ENCODE measurements around the gene VPS26C.

Gene VPS26C

DNA sequence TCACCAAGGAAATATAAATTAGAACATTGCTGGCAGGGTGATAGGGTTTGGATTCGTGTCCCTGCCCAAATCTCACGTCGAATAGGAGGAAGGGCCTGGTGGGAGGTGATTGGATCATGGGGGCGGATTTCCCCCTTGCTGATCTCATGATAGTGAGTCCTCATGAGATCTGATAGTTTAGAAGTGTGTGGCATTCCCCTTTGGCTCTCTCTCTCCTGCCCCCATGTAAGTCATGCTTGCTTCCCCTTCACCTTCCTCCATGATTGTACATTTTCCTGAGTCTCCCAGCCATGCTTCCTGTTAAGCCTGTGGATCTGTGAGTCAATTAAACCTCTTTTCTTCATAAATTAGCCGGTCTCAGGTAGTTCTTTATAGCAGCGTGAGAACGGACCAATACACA, 60.6 kb downstream of the VPS26C start:
- no peak for TF ChIP-seq Cebpa-rat (IDR thresholded peaks at IDR 0.05)
- H3K4me3 ChIP-seq, result no peak overlapping the region
- H3K36me3 ChIP-seq, result peaks cover 16 to 36% (median 21%) of the 10 kb centered on the region in 11 experiments
- H4K20me1 ChIP-seq, result no peaks in the 10 kb centered on the region; a peak in 1 of 22 replicates
- no peak overlapping the region for H3K9ac ChIP-seq
- no peaks in the 10 kb centered on the region for H3K27me3 ChIP-seq
- H3K9me3 ChIP-seq (replicated peaks in 1 of 11), result peaks cover 0 to 16% (median 12%) of the 10 kb centered on the region in 11 experiments; a peak in 19 of 22 replicates
- H3K4me1 ChIP-seq, result peaks cover 30 to 36% (median 33%) of the 10 kb centered on the region in 10 experiments
- H3K4me2 ChIP-seq, result peak overlapping the region in 9 of 11 experiments; percentile 74 to 95 (median 88); a peak in 13 of 22 replicates
- peak overlapping the region in 1 of 11 experiments; percentile 76; a peak in 1 of 22 replicates for H3K27ac ChIP-seq

DNA sequence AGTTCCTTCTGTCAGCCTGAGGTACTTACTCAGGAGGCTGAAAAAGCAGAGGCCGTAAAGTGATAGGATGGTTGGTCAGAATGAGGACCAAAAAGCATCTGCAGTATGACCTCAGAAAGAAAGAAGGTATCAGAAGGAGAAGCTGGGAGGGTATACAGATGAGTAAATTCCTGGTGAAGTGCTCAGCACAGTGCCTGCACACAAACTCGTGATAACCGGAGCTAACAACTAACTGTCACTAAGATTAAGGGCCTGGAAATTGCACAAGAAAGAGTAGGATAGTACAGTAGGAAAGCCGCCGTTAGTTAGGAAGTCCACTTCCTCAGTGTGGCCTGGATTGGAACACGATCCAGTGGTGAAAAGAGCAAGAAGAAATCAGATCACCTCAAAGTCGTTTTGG, 62.6 kb downstream of the VPS26C start:
- H3K36me3 ChIP-seq, result peaks cover 35 to 55% (median 41%) of the 10 kb centered on the region in 11 experiments
- TF ChIP-seq Cebpa-rat (IDR thresholded peaks at IDR 0.05), result no peak

DNA sequence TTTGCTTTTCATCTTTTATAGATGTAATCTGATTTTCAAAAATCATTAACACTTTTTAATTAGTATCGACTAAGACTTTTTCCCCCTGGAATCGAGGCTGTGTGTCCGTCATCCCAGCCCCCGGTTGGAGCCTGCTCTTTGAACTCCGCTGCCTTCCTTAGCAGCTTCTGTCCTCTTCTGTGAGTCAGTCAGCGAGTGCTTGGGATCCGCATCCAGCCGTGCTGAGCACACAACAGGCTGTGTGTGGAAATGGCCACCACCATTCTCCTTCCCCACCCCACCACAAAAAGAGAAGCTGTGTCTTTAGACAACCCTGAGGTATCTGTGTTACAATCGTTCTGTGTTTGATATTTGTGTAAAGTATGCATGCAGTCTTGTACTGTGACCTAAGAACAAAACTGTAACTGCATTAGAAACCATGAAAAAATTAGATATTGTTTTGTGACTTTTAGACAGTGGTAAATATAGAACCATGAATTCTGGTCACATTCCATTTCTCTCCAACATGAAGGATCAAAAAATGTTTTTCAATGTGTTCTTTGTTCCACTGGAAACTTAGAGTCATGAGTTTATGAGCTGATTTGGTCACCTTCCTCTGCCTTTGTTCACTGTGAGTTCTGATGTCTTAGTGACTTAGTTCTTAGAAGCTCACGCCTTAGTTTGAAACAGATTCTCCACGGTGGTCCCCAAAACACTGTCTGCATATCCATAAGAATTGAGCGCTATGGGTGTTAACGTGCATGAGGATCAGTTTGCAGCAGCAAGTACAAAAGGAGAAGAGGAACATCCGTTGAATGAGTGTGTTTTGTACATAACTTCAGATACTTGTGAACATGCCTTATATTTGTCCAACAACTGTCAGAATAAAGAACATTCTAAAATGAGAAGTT, 64.7 kb downstream of the VPS26C start:
- H3K27ac ChIP-seq, result no peak overlapping the region
- no peaks in the 10 kb centered on the region for H3K27me3 ChIP-seq
- H4K20me1 ChIP-seq, result no peaks in the 10 kb centered on the region; a peak in 1 of 22 replicates
- H3K4me1 ChIP-seq, result peaks cover 11 to 16% (median 12%) of the 10 kb centered on the region in 10 experiments
- peaks cover 55 to 76% (median 62%) of the 10 kb centered on the region in 11 experiments for H3K36me3 ChIP-seq
- H3K4me2 ChIP-seq, result no peak overlapping the region
- H3K4me3 ChIP-seq, result no peak overlapping the region
- no peaks in the 10 kb centered on the region for H3K9me3 ChIP-seq (replicated peaks in 1 of 11)
- no peak overlapping the region for H3K9ac ChIP-seq
- TF ChIP-seq Cebpa-rat (IDR thresholded peaks at IDR 0.05), result no peak

More for the DNA sequence above, 62.6 kb downstream of the VPS26C start:
- Histone ChIP-seq H3K4me2 (no peak overlapping the region), H3K27ac (no peak overlapping the region), H3K9ac (no peak overlapping the region), H3K4me3 (no peak overlapping the region), H3K27me3 (no peaks in the 10 kb centered on the region), H4K20me1 (no peaks in the 10 kb centered on the region; a peak in 1 of 22 replicates), H3K9me3 (replicated peaks in 1 of 11) (peaks cover 0 to 6% (median 3%) of the 10 kb centered on the region in 11 experiments; a peak in 14 of 22 replicates), H3K4me1 (peaks cover 24 to 36% (median 31%) of the 10 kb centered on the region in 10 experiments)

DNA sequence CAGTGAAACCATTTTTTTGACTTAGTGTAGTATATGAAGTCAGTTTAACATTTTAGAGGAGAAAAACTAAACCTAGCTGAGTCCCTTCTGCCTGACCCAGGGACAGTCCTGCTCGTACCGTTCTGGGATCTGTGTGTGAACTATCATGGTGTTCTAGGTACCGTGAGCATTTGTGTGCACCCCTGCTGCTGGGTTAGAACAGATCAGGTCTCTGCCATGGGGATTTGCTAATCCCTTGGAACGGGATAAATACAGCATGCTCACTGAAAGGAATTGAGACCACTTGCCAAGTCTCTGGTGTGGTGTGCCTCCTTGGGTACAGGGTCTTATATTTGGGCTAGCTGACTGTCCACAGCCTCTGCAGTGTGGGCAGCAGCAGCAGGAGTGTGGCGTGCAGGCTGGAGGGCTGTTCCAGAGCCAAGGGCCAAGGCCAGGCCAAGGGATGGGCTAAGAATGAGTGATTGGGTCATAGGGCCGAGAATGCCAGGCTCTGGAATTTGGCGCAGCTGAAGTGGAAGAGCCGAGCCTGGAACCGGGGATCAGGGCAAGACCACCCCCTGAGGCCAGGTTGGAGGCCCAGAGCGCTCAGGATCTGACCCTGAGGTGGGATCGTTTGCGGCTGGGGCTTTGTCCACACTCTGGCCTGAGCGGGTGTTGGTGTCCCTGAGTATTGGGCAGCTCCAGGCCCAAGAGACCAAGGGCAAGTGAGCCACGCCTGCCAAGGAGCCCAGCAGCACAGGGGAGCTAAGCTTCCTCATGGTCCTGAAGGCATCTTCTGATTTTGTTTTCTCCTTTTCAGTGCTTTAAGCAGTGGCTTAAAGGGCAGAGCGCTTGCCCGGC, 66.3 kb downstream of the VPS26C start:
- Histone ChIP-seq H3K4me2 (no peak overlapping the region), H4K20me1 (no peaks in the 10 kb centered on the region), H3K9me3 (replicated peaks in 1 of 11) (no peaks in the 10 kb centered on the region), H3K36me3 (peaks cover 71 to 92% (median 78%) of the 10 kb centered on the region in 11 experiments), H3K27me3 (no peaks in the 10 kb centered on the region), H3K27ac (no peak overlapping the region), H3K4me3 (no peak overlapping the region), H3K4me1 (peaks cover 0 to under 1% (median 0%) of the 10 kb centered on the region in 10 experiments; a peak in 1 of 20 replicates), H3K9ac (no peak overlapping the region)
- TF ChIP-seq Cebpa-rat (IDR thresholded peaks at IDR 0.05), result no peak

DNA sequence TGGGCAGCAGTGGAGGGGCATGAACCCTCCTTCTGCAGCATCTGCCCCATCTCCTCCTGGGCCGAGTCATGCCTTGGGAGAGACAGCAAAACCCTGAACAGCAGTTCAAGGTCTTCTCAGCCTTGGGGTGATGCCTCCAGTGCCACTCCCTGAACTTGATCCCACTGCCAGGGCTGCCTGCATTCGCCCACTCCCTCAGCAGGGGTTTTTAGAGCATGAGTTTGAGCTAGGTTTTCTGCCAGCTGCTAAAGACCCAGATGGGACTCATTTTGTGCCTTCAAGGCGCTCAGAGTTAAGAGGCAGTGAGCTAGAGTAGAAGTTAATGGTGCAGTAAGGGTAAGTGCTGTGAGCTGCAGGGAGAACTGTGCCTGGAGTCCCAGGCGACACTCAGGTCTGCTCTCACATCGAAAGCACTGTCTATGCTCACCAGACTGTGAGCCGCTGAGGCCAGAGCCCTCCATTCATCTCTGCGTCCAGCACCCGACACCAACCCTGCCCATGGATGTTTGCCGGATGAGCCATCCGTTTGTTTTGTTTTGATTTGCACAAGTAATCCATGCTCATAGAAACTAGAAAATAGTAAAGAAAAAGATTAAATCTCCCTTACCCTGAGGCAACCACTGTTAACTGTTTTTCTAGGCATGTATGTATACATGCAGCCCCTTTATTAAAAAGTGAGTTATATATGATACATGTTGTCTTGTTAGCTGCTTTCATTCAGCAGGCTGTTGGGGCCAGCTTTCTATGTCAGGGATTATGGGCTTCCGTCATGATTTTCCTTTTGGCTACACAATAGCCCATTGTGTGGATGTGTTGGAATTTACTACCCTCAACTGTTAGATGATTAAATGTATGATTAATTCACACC, 67.8 kb downstream of the VPS26C start:
- peaks cover 86 to 100% (median 92%) of the 10 kb centered on the region in 11 experiments for H3K36me3 ChIP-seq

DNA sequence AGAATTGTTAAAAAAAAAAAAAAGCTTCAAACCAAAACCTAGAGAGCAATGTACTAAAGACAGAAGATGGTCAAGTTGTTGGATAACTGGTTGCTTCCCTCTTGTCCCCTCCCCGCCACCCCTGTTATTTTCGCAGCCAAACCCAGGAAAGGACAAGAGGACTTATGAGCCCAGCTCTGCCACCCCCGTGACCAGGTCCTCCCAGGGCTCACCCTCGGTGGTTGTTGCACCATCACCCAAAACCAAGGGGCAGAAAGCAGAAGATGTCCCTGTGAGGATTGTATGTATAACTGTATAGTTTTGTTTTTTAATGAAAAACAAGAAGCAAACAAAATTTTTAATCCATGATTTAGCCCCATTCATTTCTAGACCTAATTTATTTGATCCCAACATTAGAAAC, 69.4 kb downstream of the VPS26C start:
- H3K4me2 ChIP-seq, result no peak overlapping the region
- no peaks in the 10 kb centered on the region for H3K4me1 ChIP-seq
- H3K4me3 ChIP-seq, result no peak overlapping the region
- peaks cover 97 to 100% (median 100%) of the 10 kb centered on the region in 11 experiments for H3K36me3 ChIP-seq
- H4K20me1 ChIP-seq, result no peaks in the 10 kb centered on the region
- H3K9ac ChIP-seq, result no peak overlapping the region
- no peaks in the 10 kb centered on the region for H3K9me3 ChIP-seq (replicated peaks in 1 of 11)
- TF ChIP-seq Cebpa-rat (IDR thresholded peaks at IDR 0.05), result no peak
- no peaks in the 10 kb centered on the region for H3K27me3 ChIP-seq
- no peak overlapping the region for H3K27ac ChIP-seq

More for the DNA sequence above, 67.8 kb downstream of the VPS26C start:
- TF ChIP-seq Cebpa-rat (IDR thresholded peaks at IDR 0.05), result no peak
- H3K9ac ChIP-seq, result no peak overlapping the region
- H3K4me3 ChIP-seq, result no peak overlapping the region
- no peaks in the 10 kb centered on the region for H3K4me1 ChIP-seq
- H3K27ac ChIP-seq, result no peak overlapping the region
- H4K20me1 ChIP-seq, result no peaks in the 10 kb centered on the region
- no peaks in the 10 kb centered on the region for H3K9me3 ChIP-seq (replicated peaks in 1 of 11)
- H3K4me2 ChIP-seq, result no peak overlapping the region
- H3K27me3 ChIP-seq, result no peaks in the 10 kb centered on the region

DNA sequence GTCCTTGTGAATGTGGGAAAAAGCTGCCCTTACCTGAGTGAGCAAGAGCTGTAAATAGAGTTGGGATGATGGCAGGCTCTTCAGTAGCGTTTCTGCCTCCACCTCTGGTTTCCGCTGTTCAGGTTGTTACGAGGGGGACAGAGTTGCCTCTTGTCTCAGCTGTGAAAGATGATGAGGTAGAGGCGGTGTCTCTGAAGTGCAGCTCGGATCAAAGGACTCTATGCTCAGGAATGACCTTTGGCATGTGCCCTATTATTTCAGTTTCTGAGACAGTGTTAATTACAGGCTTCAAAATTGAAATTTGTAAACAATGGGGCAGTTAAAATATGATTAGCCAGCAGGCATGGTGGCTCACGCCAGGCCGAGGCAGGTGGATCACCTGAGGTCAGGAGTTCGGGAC, 70.3 kb downstream of the VPS26C start:
- no peak overlapping the region for H3K9ac ChIP-seq
- H3K4me1 ChIP-seq, result no peaks in the 10 kb centered on the region
- H3K27me3 ChIP-seq, result no peaks in the 10 kb centered on the region
- no peak overlapping the region for H3K4me3 ChIP-seq
- H4K20me1 ChIP-seq, result no peaks in the 10 kb centered on the region
- no peaks in the 10 kb centered on the region for H3K9me3 ChIP-seq (replicated peaks in 1 of 11)
- no peak overlapping the region for H3K27ac ChIP-seq
- no peak for TF ChIP-seq Cebpa-rat (IDR thresholded peaks at IDR 0.05)
- no peak overlapping the region for H3K4me2 ChIP-seq
- peaks cover 97 to 100% (median 100%) of the 10 kb centered on the region in 11 experiments for H3K36me3 ChIP-seq

DNA sequence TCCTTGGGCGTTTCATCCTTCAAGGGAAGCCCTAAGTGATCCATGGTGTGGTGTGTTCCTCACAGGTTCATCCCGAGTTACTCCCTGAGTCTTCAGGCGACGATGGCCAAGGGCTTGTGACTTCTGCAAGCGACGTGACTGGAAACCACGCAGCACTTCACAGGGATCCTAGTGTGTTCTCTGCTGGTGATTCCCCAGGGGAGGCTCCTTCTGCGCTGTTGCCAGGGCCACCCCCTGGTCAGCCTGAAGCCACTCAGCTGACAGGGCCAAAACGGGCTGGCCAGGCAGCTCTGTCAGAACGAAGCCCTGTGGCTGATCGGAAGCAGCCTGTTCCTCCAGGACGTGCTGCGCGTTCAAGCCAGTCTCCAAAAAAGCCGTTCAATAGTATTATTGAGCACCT, 71.5 kb downstream of the VPS26C start:
- TF ChIP-seq Cebpa-rat (IDR thresholded peaks at IDR 0.05), result no peak
- Histone ChIP-seq H3K4me3 (no peak overlapping the region), H3K9me3 (replicated peaks in 1 of 11) (no peaks in the 10 kb centered on the region), H3K4me2 (no peak overlapping the region), H3K27ac (no peak overlapping the region), H3K27me3 (no peaks in the 10 kb centered on the region), H4K20me1 (no peaks in the 10 kb centered on the region), H3K9ac (no peak overlapping the region), H3K36me3 (peaks cover 93 to 100% (median 99%) of the 10 kb centered on the region in 11 experiments), H3K4me1 (no peaks in the 10 kb centered on the region)

All from BLaER1 treated with 17β-estradiol and CSF1 and Interleukin-3, amounts not matched to agents 10 nM and 100 nM (cell line).